Activated T-cell treated with anti-CD3 and anti-CD28 coated beads, Interleukin-2, amount 50 U/mL, for 1 hour (primary cell): Measurements from ENCODE around the gene ELOVL1.

ENCODE experiments used
- DNase-seq: peaks from one replicate; pipeline ENCODE4 v3.0.0-alpha.2; 2020

The ELOVL1 gene

DNA sequence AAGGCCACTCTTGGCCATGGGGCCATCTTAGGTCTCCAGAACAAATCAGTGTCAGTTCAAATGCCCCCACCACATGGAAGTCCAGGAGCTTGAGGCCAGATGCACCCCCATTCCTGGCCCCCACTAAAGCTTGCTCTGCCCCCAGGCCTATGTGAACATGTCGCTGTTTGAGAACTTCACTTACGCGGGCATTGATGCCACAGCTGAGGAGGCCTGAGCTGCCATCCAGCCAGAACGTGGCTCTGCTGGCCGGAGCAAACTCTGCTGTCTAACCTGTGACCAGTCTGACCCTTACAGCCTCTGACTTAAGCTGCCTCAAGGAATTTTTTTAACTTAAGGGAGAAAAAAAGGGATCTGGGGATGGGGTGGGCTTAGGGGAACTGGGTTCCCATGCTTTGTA lies 45.3 kb downstream of the ELOVL1 start:
- DNase-seq, result no peak

GRCh38 chr1:43321331-43321891 lies 46.4 kb downstream of the ELOVL1 start:
- DNase-seq, result no peak

- DNase-seq, result no peak
These were observed 48.0 kb downstream of the ELOVL1 start for GRCh38 chr1:43319766-43320165.

DNA sequence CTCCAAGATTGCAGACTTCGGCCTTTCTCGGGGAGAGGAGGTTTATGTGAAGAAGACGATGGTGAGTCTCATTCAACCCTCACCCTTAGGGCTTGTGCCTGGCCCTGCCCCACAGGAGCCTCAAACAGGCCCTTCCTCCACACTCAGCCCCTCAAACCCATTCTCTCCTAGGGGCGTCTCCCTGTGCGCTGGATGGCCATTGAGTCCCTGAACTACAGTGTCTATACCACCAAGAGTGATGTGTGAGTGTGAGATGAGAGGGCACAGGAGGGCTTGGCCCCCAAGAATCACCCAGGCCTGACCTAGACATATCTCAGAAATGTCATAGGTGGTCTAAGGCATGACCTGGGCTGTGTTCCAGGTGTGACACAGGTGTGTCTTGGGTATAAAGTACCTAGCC lies 48.5 kb downstream of the ELOVL1 start:
- DNase-seq, result no peak

GRCh38 chr1:43318831-43319230 lies 49.0 kb downstream of the ELOVL1 start:
- no peak for DNase-seq

DNA sequence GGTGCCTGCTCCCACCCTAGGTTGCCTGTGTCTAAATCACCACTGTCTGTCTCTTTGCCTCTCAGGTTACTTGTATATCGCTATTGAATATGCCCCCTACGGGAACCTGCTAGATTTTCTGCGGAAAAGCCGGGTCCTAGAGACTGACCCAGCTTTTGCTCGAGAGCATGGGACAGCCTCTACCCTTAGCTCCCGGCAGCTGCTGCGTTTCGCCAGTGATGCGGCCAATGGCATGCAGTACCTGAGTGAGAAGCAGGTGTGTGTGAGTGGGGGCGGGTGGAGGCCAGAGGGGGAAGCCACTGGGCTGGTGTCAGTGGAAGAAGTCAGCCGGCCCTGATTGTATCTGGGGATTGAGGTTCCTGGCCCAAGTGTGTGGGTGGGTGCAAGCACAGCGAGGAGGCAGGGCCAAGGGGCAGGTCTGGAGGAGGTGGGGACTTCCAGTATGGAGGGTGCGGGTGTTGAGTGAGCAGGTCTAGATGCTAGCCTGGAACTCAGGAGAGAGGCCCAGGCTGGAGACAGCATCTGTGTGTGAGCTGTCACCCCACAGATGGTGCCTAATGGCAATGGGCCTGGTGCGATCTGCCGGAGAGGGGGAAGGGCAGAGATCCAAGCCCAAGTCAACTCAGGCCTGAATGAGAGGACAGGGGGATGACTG lies 49.9 kb downstream of the ELOVL1 start:
- DNase-seq, result no peak

DNA sequence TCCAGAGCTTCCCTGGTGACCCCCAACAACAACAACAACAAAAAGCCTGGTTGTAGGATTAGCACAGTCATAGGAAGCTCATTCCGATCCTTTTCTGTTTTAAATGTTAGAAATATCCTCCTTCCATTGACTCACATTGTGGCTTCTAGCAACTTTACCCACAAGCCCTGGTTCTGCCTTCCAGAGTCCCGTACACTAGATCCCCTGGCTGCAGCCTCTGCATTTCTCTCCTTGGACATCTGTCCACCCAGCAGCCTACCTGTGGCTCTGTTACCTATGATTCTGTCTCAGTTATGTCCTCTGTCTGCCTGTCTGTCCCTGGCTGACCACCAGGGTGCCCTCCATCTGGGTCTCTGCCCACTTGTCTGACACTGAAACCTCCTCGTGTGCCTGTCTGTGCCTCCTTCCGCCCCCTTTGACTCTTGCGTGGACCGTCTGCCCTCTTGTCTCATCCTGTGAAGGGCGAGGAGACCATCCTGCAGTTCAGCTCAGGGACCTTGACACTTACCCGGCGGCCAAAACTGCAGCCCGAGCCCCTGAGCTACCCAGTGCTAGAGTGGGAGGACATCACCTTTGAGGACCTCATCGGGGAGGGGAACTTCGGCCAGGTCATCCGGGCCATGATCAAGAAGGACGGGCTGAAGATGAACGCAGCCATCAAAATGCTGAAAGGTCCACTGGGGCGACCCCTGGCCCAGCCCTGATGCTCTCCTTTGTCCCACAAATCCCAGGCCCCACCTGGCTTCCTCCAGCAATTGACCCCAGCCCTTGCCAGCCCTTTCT lies 50.9 kb downstream of the ELOVL1 start:
- no peak for DNase-seq

DNA sequence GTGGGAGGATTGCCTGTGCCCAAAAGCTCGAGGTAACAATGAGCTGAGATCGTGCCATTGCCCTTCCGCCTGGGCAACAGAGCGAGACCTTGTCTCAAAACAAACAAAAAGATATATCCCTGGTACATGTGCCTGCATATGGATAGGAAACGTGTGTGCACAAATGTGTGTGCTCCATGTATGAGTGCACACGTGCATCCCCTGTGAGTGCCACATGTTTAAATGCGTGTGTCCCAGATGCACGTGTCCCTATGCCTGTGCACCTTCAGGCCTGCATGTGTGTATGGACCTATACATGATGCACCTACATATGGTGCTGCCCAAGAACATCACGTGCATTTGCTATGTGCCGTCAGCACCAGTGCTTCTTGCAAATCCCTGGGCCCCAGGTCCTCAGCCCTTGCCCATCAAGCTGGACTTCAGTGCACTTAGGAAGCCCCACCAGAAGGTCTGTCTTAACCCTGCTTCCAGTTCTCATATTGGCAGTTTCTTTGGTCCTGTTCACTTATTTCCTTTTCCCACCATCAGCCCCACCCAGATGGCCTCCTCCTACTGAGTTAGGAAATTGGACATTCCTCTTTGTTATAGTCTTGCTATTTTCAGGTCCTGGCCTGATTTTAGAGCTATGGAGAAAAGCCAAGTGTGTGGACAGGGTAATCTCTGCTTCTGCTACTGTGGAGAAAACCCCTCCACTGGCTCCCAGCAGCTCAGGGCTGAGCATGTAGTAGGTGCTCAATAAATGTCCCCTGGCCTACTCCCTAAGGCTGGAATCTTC lies 51.7 kb downstream of the ELOVL1 start:
- no peak for DNase-seq

- no peak for DNase-seq
These were observed 52.3 kb downstream of the ELOVL1 start for GRCh38 chr1:43315481-43315880.

GRCh38 chr1:43314233-43314632 lies 53.6 kb downstream of the ELOVL1 start:
- no peak for DNase-seq

GRCh38 chr1:43313771-43314170 lies 54.0 kb downstream of the ELOVL1 start:
- no peak for DNase-seq
